DMS53 treated with DMSO at 0.1 percent for 48 hours (cell line): Measurements from ENCODE around the gene GFPT1.

Experiments used
- DNase-seq: peaks from one replicate; lab custom pipeline; 2025; ENCODE audit not compliant: unreplicated experiment; lab: John Stamatoyannopoulos, UW

The GFPT1 gene

GRCh38 chr2:69330781-69331180, 56.2 kb downstream of the GFPT1 start:
- DNase-seq: no peak

- no peak for DNase-seq
Measured at GRCh38 chr2:69322631-69323030, 64.4 kb downstream of the GFPT1 start.

- DNase-seq: no peak
Measured at GRCh38 chr2:69316550-69316949, 70.5 kb downstream of the GFPT1 start.

GRCh38 chr2:69315160-69315761, 71.8 kb downstream of the GFPT1 start:
- DNase-seq: no peak

- no peak for DNase-seq
Measured at GRCh38 chr2:69311024-69311416, 76.0 kb downstream of the GFPT1 start.

GRCh38 chr2:69310111-69311023, 76.7 kb downstream of the GFPT1 start:
- no peak for DNase-seq

GRCh38 chr2:69309351-69310110, 77.5 kb downstream of the GFPT1 start:
- DNase-seq: peak; percentile 28

GRCh38 chr2:69308338-69308737, 78.7 kb downstream of the GFPT1 start:
- DNase-seq: no peak

GRCh38 chr2:69307579-69308064, 79.4 kb downstream of the GFPT1 start:
- no peak for DNase-seq

GRCh38 chr2:69306822-69307578, 80.0 kb downstream of the GFPT1 start:
- DNase-seq: peak; percentile 49

GRCh38 chr2:69306393-69306821, 80.6 kb downstream of the GFPT1 start:
- no peak for DNase-seq

GRCh38 chr2:69305712-69306392, 81.2 kb downstream of the GFPT1 start:
- no peak for DNase-seq

- DNase-seq: no peak
Measured at GRCh38 chr2:69305166-69305565, 81.9 kb downstream of the GFPT1 start.

- no peak for DNase-seq
Measured at GRCh38 chr2:69304656-69305055, 82.4 kb downstream of the GFPT1 start.

GRCh38 chr2:69300650-69301049, 86.4 kb downstream of the GFPT1 start:
- no peak for DNase-seq

- DNase-seq: peak; percentile 30
Measured at GRCh38 chr2:69299772-69300516, 87.1 kb downstream of the GFPT1 start.

GRCh38 chr2:69298862-69299261, 88.2 kb downstream of the GFPT1 start:
- DNase-seq: no peak

- no peak for DNase-seq
Measured at GRCh38 chr2:69298261-69298660, 88.8 kb downstream of the GFPT1 start.

GRCh38 chr2:69297216-69297615, 89.8 kb downstream of the GFPT1 start:
- no peak for DNase-seq
